KMS-11 (cell line): Measurements from ENCODE around the gene MITF.

ENCODE experiments used
- H2AFZ ChIP-seq: fragments of 200-600 bp; sonication (generic); 2 replicates; pipeline ENCODE4 v1.6.1; 2016; ENCODE audit warnings: antibody characterized with exemption, mixed run types, low read depth
- H3K27ac ChIP-seq: fragments of 200-600 bp; sonication (generic); 2 replicates; pipeline ENCODE4 v1.6.1; 2016; ENCODE audit warnings: mild to moderate bottlenecking, mixed run types
- H3K27me3 ChIP-seq: fragments of 200-600 bp; sonication (generic); 2 replicates; pipeline ENCODE4 v1.6.1; 2017; ENCODE audit warnings: mild to moderate bottlenecking, low read depth, mixed run types, moderate library complexity; ENCODE audit not compliant: insufficient read depth
- H3K36me3 ChIP-seq: fragments of 200-600 bp; sonication (generic); 2 replicates; pipeline ENCODE4 v1.6.1; 2017; ENCODE audit warnings: mild to moderate bottlenecking, mixed run types; ENCODE audit not compliant: insufficient read depth
- H3K4me1 ChIP-seq: fragments of 200-600 bp; sonication (generic); 2 replicates; pipeline ENCODE4 v1.6.1; 2016; ENCODE audit warnings: mild to moderate bottlenecking, low read depth, mixed run types; ENCODE audit not compliant: poor library complexity, severe bottlenecking
- H3K4me2 ChIP-seq: fragments of 200-600 bp; sonication (generic); 2 replicates; pipeline ENCODE4 v1.7.0; 2016; ENCODE audit warnings: mild to moderate bottlenecking, mixed run types
- H3K4me3 ChIP-seq: fragments of 200-600 bp; sonication (generic); IDR thresholded peaks from 2 replicates; pipeline ENCODE4 v1.6.1; 2017; ENCODE audit warnings: low read depth, low read length, mixed read lengths; ENCODE audit not compliant: insufficient read depth
- H3K79me2 ChIP-seq: fragments of 200-600 bp; sonication (generic); 2 replicates; pipeline ENCODE4 v1.6.1; 2016; ENCODE audit warnings: low read depth, mixed run types; ENCODE audit not compliant: insufficient read depth
- H3K9ac ChIP-seq: fragments of 200-600 bp; sonication (generic); 2 replicates; pipeline ENCODE4 v1.6.1; 2016; ENCODE audit warnings: mild to moderate bottlenecking, mixed run types
- H4K20me1 ChIP-seq: fragments of 200-600 bp; sonication (generic); 2 replicates; pipeline ENCODE4 v1.6.1; 2016; ENCODE audit warnings: mild to moderate bottlenecking, mixed run types; ENCODE audit not compliant: insufficient read depth
- TF ChIP-seq, protein P1 (sequence below): fragments of 200-600 bp; sonication (generic); conservative IDR thresholded peaks from 2 replicates; pipeline ENCODE4 v1.6.1; 2017; ENCODE audit warnings: low read depth, mild to moderate bottlenecking, antibody characterized with exemption, low read length, moderate library complexity, mixed read lengths

The MITF gene

DNA sequence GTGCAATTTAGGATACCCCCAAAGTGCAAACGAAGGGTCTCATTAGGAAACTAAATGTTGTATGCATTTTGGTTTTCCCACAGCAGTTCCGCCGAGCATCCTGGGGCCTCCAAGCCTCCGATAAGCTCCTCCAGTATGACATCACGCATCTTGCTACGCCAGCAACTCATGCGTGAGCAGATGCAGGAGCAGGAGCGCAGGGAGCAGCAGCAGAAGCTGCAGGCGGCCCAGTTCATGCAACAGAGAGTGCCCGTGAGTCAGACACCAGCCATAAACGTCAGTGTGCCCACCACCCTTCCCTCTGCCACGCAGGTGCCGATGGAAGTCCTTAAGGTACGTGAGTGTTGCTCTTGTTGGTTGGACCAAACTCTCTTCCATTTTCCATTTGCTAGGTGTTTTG, 139.8 kb downstream of the MITF start:
- H3K4me3 ChIP-seq = no peak overlapping the region
- no peaks in the 10 kb centered on the region for H3K79me2 ChIP-seq
- no peak overlapping the region for H3K27ac ChIP-seq
- H3K4me2 ChIP-seq = no peak overlapping the region
- no peaks in the 10 kb centered on the region for H4K20me1 ChIP-seq
- no peaks in the 10 kb centered on the region for H3K27me3 ChIP-seq
- H3K36me3 ChIP-seq = no peaks in the 10 kb centered on the region
- TF ChIP-seq, protein P1, sequence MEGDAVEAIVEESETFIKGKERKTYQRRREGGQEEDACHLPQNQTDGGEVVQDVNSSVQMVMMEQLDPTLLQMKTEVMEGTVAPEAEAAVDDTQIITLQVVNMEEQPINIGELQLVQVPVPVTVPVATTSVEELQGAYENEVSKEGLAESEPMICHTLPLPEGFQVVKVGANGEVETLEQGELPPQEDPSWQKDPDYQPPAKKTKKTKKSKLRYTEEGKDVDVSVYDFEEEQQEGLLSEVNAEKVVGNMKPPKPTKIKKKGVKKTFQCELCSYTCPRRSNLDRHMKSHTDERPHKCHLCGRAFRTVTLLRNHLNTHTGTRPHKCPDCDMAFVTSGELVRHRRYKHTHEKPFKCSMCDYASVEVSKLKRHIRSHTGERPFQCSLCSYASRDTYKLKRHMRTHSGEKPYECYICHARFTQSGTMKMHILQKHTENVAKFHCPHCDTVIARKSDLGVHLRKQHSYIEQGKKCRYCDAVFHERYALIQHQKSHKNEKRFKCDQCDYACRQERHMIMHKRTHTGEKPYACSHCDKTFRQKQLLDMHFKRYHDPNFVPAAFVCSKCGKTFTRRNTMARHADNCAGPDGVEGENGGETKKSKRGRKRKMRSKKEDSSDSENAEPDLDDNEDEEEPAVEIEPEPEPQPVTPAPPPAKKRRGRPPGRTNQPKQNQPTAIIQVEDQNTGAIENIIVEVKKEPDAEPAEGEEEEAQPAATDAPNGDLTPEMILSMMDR = no peak
- no peaks in the 10 kb centered on the region for H3K4me1 ChIP-seq
- H3K9ac ChIP-seq = no peak overlapping the region
- H2AFZ ChIP-seq = no peak overlapping the region

DNA sequence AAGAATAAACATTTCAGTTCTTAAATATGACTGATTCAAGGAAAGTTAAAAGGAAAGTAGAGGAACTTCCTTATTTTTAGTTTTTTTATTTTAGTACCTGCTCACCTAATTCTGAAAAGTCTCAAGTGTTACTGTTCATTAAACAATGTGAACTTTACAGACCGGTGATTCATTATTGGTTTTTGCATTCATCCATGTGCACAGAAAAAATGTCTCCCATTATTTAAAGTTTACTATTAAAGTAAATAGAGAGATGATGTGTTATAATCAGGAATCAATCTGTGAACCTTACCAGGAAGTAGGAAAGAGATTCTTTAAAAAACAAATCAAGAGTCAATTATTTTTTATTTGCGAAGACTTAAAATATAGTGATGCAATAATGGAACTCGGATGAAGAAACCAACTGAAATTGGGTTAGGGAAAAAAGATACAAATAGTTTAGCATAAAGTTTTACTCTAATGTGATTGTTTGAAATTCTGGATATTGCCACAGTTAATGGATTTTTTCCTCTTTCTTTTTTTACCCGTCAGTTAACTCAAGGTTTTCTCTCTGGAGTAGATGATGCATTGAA, 140.9 kb downstream of the MITF start:
- TF ChIP-seq, protein P1 = no peak
- Histone ChIP-seq H3K4me1 (no peaks in the 10 kb centered on the region), H3K27me3 (no peaks in the 10 kb centered on the region), H3K27ac (no peak overlapping the region), H3K4me2 (no peak overlapping the region), H3K79me2 (no peaks in the 10 kb centered on the region), H4K20me1 (no peaks in the 10 kb centered on the region), H3K36me3 (no peaks in the 10 kb centered on the region), H3K9ac (no peak overlapping the region), H3K4me3 (no peak overlapping the region), H2AFZ (no peak overlapping the region)

DNA sequence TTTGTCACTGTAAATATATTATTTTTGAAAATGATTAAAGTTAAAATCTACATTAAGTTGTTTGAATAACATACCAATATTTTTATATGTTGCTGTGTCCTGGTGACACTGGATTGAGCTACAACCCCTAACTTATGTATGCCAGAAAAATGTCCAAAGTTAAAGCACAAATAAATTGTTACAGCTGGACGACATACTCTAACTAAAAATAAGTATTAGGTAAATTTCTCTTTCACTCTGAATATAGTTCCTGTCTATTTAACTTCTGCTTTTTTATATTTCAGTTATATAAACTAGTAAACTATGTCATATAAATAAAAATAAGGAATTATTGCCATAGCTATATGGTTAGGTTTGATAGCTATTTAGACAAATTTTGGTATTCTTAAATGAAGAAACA, 141.8 kb downstream of the MITF start:
- H3K79me2 ChIP-seq = no peaks in the 10 kb centered on the region
- no peaks in the 10 kb centered on the region for H3K4me1 ChIP-seq
- H3K27ac ChIP-seq = no peak overlapping the region
- H3K27me3 ChIP-seq = no peaks in the 10 kb centered on the region
- no peak overlapping the region for H2AFZ ChIP-seq
- no peaks in the 10 kb centered on the region for H4K20me1 ChIP-seq
- no peaks in the 10 kb centered on the region for H3K36me3 ChIP-seq
- TF ChIP-seq, protein P1 = no peak
- no peak overlapping the region for H3K4me3 ChIP-seq
- H3K4me2 ChIP-seq = no peak overlapping the region
- no peak overlapping the region for H3K9ac ChIP-seq

DNA sequence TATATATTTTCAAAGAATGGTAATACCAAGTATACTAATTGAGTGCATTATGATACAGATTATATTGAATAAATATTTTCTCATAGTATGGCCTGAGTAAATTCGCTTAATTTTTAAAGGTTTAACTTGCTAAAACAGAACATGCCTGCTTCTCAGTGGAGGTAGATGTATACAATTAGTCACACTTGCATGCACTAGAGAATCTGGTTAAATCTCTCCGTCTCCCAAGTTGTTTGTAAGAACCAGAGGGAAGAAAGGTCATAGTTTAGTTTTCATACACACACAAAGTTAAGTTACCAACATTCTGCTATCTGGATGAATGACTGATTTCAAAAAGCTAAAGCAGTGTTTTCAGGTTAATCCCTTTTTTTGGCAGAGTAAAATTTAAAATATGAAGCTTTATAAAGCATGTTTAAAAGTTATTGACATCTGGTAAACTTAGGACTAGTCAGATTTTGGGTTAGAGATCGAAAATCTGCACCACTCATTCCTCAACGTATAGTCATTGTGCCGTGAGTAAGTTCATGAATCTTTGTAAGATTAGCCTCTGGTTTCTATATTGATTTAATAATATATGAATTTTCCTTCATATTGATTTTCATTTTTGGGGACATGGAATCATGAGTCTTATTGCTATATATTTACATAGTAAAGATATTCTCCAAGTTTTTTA, 142.6 kb downstream of the MITF start:
- TF ChIP-seq, protein P1 = no peak
- Histone ChIP-seq H3K4me1 (no peaks in the 10 kb centered on the region), H3K79me2 (no peaks in the 10 kb centered on the region), H3K27me3 (no peaks in the 10 kb centered on the region), H2AFZ (no peak overlapping the region), H3K4me3 (no peak overlapping the region), H3K4me2 (no peak overlapping the region), H3K36me3 (no peaks in the 10 kb centered on the region), H3K27ac (no peak overlapping the region), H4K20me1 (no peaks in the 10 kb centered on the region), H3K9ac (no peak overlapping the region)
